HUDEP-2 (cell line): ENCODE results near the gene IDH3B.
"Not testable (repeated sequence)": the region's sequence is repeated elsewhere in the genome, so short reads cannot be mapped to it uniquely, and the experiment has no call there.

Experiments
- DNase-seq, 76 experiments: peaks; one replicate each; lab custom pipeline; 2025; ENCODE audit not compliant: unreplicated experiment in 76 of 76; lab: John Stamatoyannopoulos, UW

The IDH3B gene

GRCh38 chr20:2695206-2695983 lies 31.4 kb upstream of the IDH3B start:
- DNase-seq, result no peak

- no peak for DNase-seq
These were observed 30.5 kb upstream of the IDH3B start for GRCh38 chr20:2694519-2694918.

GRCh38 chr20:2694008-2694471 lies 30.0 kb upstream of the IDH3B start:
- DNase-seq, result no peak

- no peak for DNase-seq
These were observed 29.4 kb upstream of the IDH3B start for GRCh38 chr20:2693286-2694007.

GRCh38 chr20:2692886-2693285 lies 28.9 kb upstream of the IDH3B start:
- DNase-seq, result no peak

GRCh38 chr20:2692036-2692885 lies 28.2 kb upstream of the IDH3B start, which contains the start of gene EBF4:
Gene EBF4 (plus strand): TSS chr20:2692780. CDS start chr20:2693646, 866 bp downstream.
- peak in 1 of 76 experiments; percentile 13 for DNase-seq

GRCh38 chr20:2691663-2692035 lies 27.6 kb upstream of the IDH3B start:
- DNase-seq, result no peak

GRCh38 chr20:2691127-2691526 lies 27.1 kb upstream of the IDH3B start:
- DNase-seq, result no peak

GRCh38 chr20:2690718-2691117 lies 26.7 kb upstream of the IDH3B start:
- DNase-seq, result no peak

- no peak for DNase-seq
These were observed 26.2 kb upstream of the IDH3B start for GRCh38 chr20:2690213-2690612.

- peak in 61 of 76 experiments; percentile 2 to 79 (median 44) for DNase-seq
These were observed 24.1 kb upstream of the IDH3B start for GRCh38 chr20:2688041-2688591.

- no peak for DNase-seq
These were observed 23.5 kb upstream of the IDH3B start for GRCh38 chr20:2687514-2687913.

- not testable (repeated sequence) for DNase-seq
These were observed 20.8 kb upstream of the IDH3B start for GRCh38 chr20:2684817-2685216.

GRCh38 chr20:2682040-2682439 lies 18.0 kb upstream of the IDH3B start:
- not testable (repeated sequence) for DNase-seq

- DNase-seq, result no peak
These were observed 16.0 kb upstream of the IDH3B start for GRCh38 chr20:2680046-2680445.

- DNase-seq, result no peak
These were observed 9.4 kb upstream of the IDH3B start for GRCh38 chr20:2673453-2673852.

GRCh38 chr20:2672446-2672845 lies 8.4 kb upstream of the IDH3B start:
- DNase-seq, result no peak

GRCh38 chr20:2671977-2672376 lies 8.0 kb upstream of the IDH3B start:
- peak in 6 of 76 experiments; percentile 7 to 31 (median 26) for DNase-seq

GRCh38 chr20:2663364-2663886 lies 591 bp downstream of the IDH3B start:
- no peak for DNase-seq

GRCh38 chr20:2659547-2659946 lies 4.5 kb downstream of the IDH3B start:
- no peak for DNase-seq
